OCI-LY7 (cell line): ENCODE results near the gene CBFA2T2. TPM values are rescaled to one million over a fixed set of nuclear protein-coding genes. Genes with fewer than 3 reads are reported as not detected.

Experiments used
- BruUV-seq: library from RNA; stranded (reverse); fragments of 400-500 nt; replicated peaks from 2 replicates; lab custom pipeline; 2021; lab: Mats Ljungman, UMichigan
- CTCF ChIA-PET: fragments of 300-600 bp; sonication (Branson Sonifier 250); formaldehyde crosslinking; loops from one replicate; lab custom pipeline; 2022; ENCODE audit warnings: antibody characterized with exemption; ENCODE audit not compliant: unreplicated experiment; lab: Charles Lee
- POLR2A ChIA-PET: fragments of 300-600 bp; sonication (Branson Sonifier 250); formaldehyde crosslinking; loops from one replicate; lab custom pipeline; 2022; ENCODE audit warnings: antibody characterized with exemption; lab: Charles Lee
- DNase-seq: peaks from one replicate; pipeline ENCODE4 v3.0.0-alpha.2; 2015; ENCODE audit warnings: low spot score
- H2AFZ ChIP-seq: fragments of 200-600 bp; sonication (generic), shearing (Covaris generic); 2 replicates; pipeline ENCODE4 v1.6.1; 2014; ENCODE audit warnings: mild to moderate bottlenecking, antibody characterized with exemption, low read length, moderate library complexity
- H3K27ac ChIP-seq: fragments of 200-600 bp; sonication (generic); 2 replicates; pipeline ENCODE4 v1.5.1; 2014; ENCODE audit warnings: mixed run types, low read depth, mild to moderate bottlenecking, moderate library complexity, low read length, inconsistent platforms; ENCODE audit not compliant: poor library complexity, severe bottlenecking
- H3K36me3 ChIP-seq: fragments of 200-600 bp; sonication (generic); 2 replicates; pipeline ENCODE4 v1.6.1; 2014; ENCODE audit warnings: mild to moderate bottlenecking, antibody characterized with exemption, low read length, moderate library complexity, mixed read lengths; ENCODE audit not compliant: insufficient read depth
- H3K4me1 ChIP-seq: fragments of 200-600 bp; sonication (generic); 2 replicates; pipeline ENCODE4 v1.5.1; 2014; ENCODE audit warnings: mild to moderate bottlenecking, low read length; ENCODE audit not compliant: insufficient read depth, poor library complexity, severe bottlenecking
- H3K4me2 ChIP-seq: fragments of 200-600 bp; sonication (generic); 2 replicates; pipeline ENCODE4 v1.6.1; 2014; ENCODE audit warnings: mild to moderate bottlenecking, low read length
- H3K4me3 ChIP-seq: fragments of 200-600 bp; sonication (generic); 2 replicates; pipeline ENCODE4 v1.5.1; 2014; ENCODE audit warnings: mild to moderate bottlenecking, low read depth, low read length; ENCODE audit not compliant: poor library complexity, severe bottlenecking
- H3K79me2 ChIP-seq: fragments of 200-600 bp; sonication (generic); 2 replicates; pipeline ENCODE4 v1.6.1; 2016; ENCODE audit warnings: low read depth, mild to moderate bottlenecking, low read length, moderate library complexity, mixed read lengths; ENCODE audit not compliant: insufficient read depth
- H3K9me2 ChIP-seq: fragments of 200-600 bp; sonication (generic); 2 replicates; pipeline ENCODE4 v1.6.1; 2016; ENCODE audit warnings: mild to moderate bottlenecking, low read length, mixed read lengths; ENCODE audit not compliant: insufficient read depth
- H3K9me3 ChIP-seq: fragments of 200-600 bp; sonication (generic); 2 replicates; pipeline ENCODE4 v1.6.1; 2014; ENCODE audit warnings: mild to moderate bottlenecking, mixed run types, low read length, mixed read lengths
- H4K20me1 ChIP-seq: fragments of 200-600 bp; sonication (generic); 2 replicates; pipeline ENCODE4 v1.6.1; 2014; ENCODE audit warnings: mild to moderate bottlenecking, antibody characterized with exemption, low read length, moderate library complexity, mixed read lengths; ENCODE audit not compliant: insufficient read depth
- EZH2phosphoT487 ChIP-seq: fragments of 200-600 bp; sonication (generic); IDR thresholded peaks from 2 replicates; pipeline ENCODE4 v1.6.1; 2018; ENCODE audit warnings: low read depth, borderline replicate concordance, mild to moderate bottlenecking, mixed run types, antibody characterized with exemption, low read length, moderate library complexity, mixed read lengths
- intact Hi-C: fragments of 100-400 bp; cut with micrococcal nuclease; formaldehyde crosslinking; loops from one replicate; pipeline ENCODE4 v1.10.0; 2022; ENCODE audit not compliant: unreplicated experiment
- total RNA-seq, 2 experiments: library from RNA; depleted of rRNA in 1 of 2; stranded (reverse); fragments of >200 nt in 1 of 2; shearing (Covaris generic) in 1 of 2; gene quantifications; 2 replicates each; pipeline ENCODE4 v1.2.3, GENCODE V29; 2014 to 2022
- TF ChIP-seq, protein P1 (sequence below): fragments of 200-600 bp; sonication (generic); conservative IDR thresholded peaks from 2 replicates; pipeline ENCODE4 v1.5.1; 2014; ENCODE audit warnings: mild to moderate bottlenecking, antibody characterized with exemption, low read length, moderate library complexity, mixed read lengths

Gene CBFA2T2
- total RNA-seq, 2 experiments from 2014 or later, result 20.7 to 32.9 TPM

DNA sequence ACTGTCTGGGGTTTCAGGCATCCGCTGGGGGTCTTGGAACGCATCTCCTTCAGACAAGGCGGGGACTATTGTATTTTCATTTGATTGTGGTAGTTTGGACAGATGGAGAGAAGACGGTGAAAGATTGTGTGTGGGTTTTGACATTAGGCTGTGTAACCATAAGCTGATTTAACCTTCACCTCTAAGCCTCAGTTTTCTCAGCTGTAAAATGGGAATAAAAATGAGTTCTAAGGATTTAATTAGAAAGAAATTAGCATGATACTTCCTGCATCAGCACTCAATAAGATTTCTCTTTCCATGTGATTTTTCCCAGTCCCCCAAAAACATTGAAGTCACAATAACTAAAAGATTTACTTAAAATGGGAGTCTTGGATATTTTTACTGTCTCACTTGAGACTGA lies 78.1 kb downstream of the CBFA2T2 start:
- Histone ChIP-seq H3K4me1 (peaks cover 87% of the 10 kb centered on the region), H2AFZ (no peak overlapping the region), H3K27ac (peak overlapping the region; percentile 99), H3K4me3 (peak overlapping the region; percentile 61), H4K20me1 (no peaks in the 10 kb centered on the region), H3K4me2 (peak overlapping the region; percentile 74), H3K9me3 (no peaks in the 10 kb centered on the region), H3K36me3 (peaks cover 17% of the 10 kb centered on the region; the same call in 1 of the 2 replicates), H3K9me2 (no peaks in the 10 kb centered on the region), H3K79me2 (peaks cover 93% of the 10 kb centered on the region)
- no peak for DNase-seq
- TF ChIP-seq, protein P1, sequence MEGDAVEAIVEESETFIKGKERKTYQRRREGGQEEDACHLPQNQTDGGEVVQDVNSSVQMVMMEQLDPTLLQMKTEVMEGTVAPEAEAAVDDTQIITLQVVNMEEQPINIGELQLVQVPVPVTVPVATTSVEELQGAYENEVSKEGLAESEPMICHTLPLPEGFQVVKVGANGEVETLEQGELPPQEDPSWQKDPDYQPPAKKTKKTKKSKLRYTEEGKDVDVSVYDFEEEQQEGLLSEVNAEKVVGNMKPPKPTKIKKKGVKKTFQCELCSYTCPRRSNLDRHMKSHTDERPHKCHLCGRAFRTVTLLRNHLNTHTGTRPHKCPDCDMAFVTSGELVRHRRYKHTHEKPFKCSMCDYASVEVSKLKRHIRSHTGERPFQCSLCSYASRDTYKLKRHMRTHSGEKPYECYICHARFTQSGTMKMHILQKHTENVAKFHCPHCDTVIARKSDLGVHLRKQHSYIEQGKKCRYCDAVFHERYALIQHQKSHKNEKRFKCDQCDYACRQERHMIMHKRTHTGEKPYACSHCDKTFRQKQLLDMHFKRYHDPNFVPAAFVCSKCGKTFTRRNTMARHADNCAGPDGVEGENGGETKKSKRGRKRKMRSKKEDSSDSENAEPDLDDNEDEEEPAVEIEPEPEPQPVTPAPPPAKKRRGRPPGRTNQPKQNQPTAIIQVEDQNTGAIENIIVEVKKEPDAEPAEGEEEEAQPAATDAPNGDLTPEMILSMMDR, result no peak
- no peak for TF ChIP-seq EZH2phosphoT487
- BruUV-seq, result TSS peak; percentile 98
- intact Hi-C loops, result loop anchor here (1.0 to 5.0 kb wide), 6 partner anchors 13 to 121 kb away; no protein-coding TSS in a partner anchor
- ChIA-PET POLR2A (interaction anchor here (0.6 to 2.4 kb wide), 19 partner anchors 8 to 1507 kb away, joined by 3 to 10 read pairs (median 4); no protein-coding TSS in a partner anchor), CTCF (no interaction called here)

DNA sequence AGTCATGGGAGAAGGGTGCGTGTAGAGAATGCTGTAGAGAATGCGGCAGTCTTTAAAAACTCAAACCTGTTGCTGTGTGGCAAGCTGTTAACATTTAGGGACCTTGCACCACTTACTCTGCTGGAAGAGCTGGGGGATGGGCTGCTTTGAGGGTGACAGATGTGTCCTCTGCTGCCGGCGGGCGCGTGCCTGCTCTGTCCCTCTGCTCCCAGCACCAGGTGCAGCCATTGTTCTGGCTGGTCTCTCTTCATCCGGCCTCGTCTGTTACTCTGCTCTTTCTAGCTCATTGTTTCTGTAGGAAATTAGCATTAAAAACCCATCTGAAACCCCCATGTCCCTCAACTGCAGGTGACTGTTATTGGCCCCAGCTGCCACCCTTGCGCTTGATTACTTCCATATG lies 78.5 kb downstream of the CBFA2T2 start:
- Histone ChIP-seq H3K79me2 (peaks cover 93% of the 10 kb centered on the region), H3K9me2 (no peaks in the 10 kb centered on the region), H3K36me3 (peaks cover 17% of the 10 kb centered on the region; the same call in 1 of the 2 replicates), H3K4me1 (peaks cover 92% of the 10 kb centered on the region), H2AFZ (no peak overlapping the region), H3K9me3 (no peaks in the 10 kb centered on the region), H3K4me3 (peak overlapping the region; percentile 61), H3K4me2 (peak overlapping the region; percentile 94), H4K20me1 (no peaks in the 10 kb centered on the region), H3K27ac (peak overlapping the region; percentile 99)
- TF ChIP-seq, protein P1, result no peak; the same call in 1 of the 2 replicates
- TF ChIP-seq EZH2phosphoT487, result no peak
- peak; percentile 99 for DNase-seq
- POLR2A ChIA-PET, result interaction anchor here (0.6 to 2.4 kb wide), 22 partner anchors 8 to 1508 kb away, joined by 3 to 10 read pairs (median 4); partner anchors contain the start of genes CBFA2T2 and CHMP4B
- no TSS peak for BruUV-seq
- CTCF ChIA-PET, result no interaction called here
- intact Hi-C loops, result loop anchor here (1.0 to 5.0 kb wide), 5 partner anchors 14 to 121 kb away; no protein-coding TSS in a partner anchor
